HepG2 (cell line): ENCODE data around the gene RNF213. TPM values are rescaled to one million over a fixed set of nuclear protein-coding genes. Genes with fewer than 3 reads are reported as not detected.

ENCODE experiments used
- BCLAF1 ChIP-seq: fragments of 450-650 bp; IDR thresholded peaks from 2 replicates; pipeline ENCODE4 v1.6.1; 2017; ENCODE audit warnings: mild to moderate bottlenecking
- HMGA1 ChIP-seq: sonication (generic); formaldehyde crosslinking; conservative IDR thresholded peaks from 2 replicates; pipeline ENCODE4 v1.4.0; 2020; ENCODE audit warnings: missing genetic modification reagents
- IKZF4 ChIP-seq: sonication (generic); formaldehyde crosslinking; IDR thresholded peaks from 2 replicates; pipeline ENCODE4 v1.5.1; 2020; ENCODE audit warnings: borderline replicate concordance, mild to moderate bottlenecking, low read depth, missing genetic modification reagents; ENCODE audit errors: not compliant biosample characterization
- KDM6A ChIP-seq: IDR thresholded peaks from 2 replicates; pipeline ENCODE4 v1.6.1; 2016; ENCODE audit warnings: low read depth
- KMT2B ChIP-seq: IDR thresholded peaks from 2 replicates; pipeline ENCODE4 v1.6.1; 2016; ENCODE audit warnings: missing genetic modification reagents, missing compliant biosample characterization
- POGZ ChIP-seq: sonication (generic); formaldehyde crosslinking; IDR thresholded peaks from 2 replicates; pipeline ENCODE4 v1.4.0; 2020; ENCODE audit warnings: mild to moderate bottlenecking, missing genetic modification reagents
- THRA ChIP-seq: sonication (generic); formaldehyde crosslinking; IDR thresholded peaks from 2 replicates; pipeline ENCODE4 v1.4.0; 2020; ENCODE audit warnings: missing genetic modification reagents, borderline replicate concordance
- ZFP41 ChIP-seq: sonication (generic); formaldehyde crosslinking; IDR thresholded peaks from 2 replicates; pipeline ENCODE4 v1.4.0; 2020; ENCODE audit warnings: mild to moderate bottlenecking, missing genetic modification reagents, borderline replicate concordance
- ZFYVE20 ChIP-seq: sonication (generic); formaldehyde crosslinking; IDR thresholded peaks from 2 replicates; pipeline ENCODE4 v1.8.0; 2023; ENCODE audit warnings: low read depth, mild to moderate bottlenecking, moderate library complexity, missing genetic modification reagents, borderline replicate concordance
- ZNF276 ChIP-seq: sonication (generic); formaldehyde crosslinking; IDR thresholded peaks from 2 replicates; pipeline ENCODE4 v1.4.0; 2020; ENCODE audit warnings: mild to moderate bottlenecking, low read depth, missing genetic modification reagents
- ZNF501 ChIP-seq: sonication (generic); formaldehyde crosslinking; IDR thresholded peaks from 2 replicates; pipeline ENCODE4 v1.5.1; 2020; ENCODE audit warnings: mild to moderate bottlenecking, moderate library complexity, missing genetic modification reagents
- ZNF660 ChIP-seq: sonication (generic); formaldehyde crosslinking; IDR thresholded peaks from 2 replicates; pipeline ENCODE4 v1.5.1; 2020; ENCODE audit warnings: mild to moderate bottlenecking, low read depth, missing genetic modification reagents, borderline replicate concordance
- ZNF776 ChIP-seq: sonication (generic); formaldehyde crosslinking; IDR thresholded peaks from 2 replicates; pipeline ENCODE4 v1.4.0; 2020; ENCODE audit warnings: mild to moderate bottlenecking, missing genetic modification reagents
- polyA plus RNA-seq, 8 experiments: library from polyadenylated mRNA; depleted of rRNA in 3 of 8; stranded (reverse) in 7 of 8; unstranded in 1 of 8; fragments of >200 nt; fragmentation: Illumina TruSeq in 4 of 8; extraction: Trizol in 4 of 8; gene quantifications; 2 replicates each; pipeline versions ENCODE4 v1.2.1 to v1.2.3, GENCODE V29; 2011 to 2016; ENCODE audit warnings: low read depth in 4 of 8, missing spikeins in 1 of 8, mixed read lengths in 1 of 8; ENCODE audit not compliant: insufficient read depth in 1 of 8
- total RNA-seq, 5 experiments: library from RNA; depleted of rRNA; stranded (reverse); fragments of >200 nt; fragmentation: Illumina TruSeq; extraction: Trizol; gene quantifications; 2 replicates each; pipeline ENCODE4 v1.2.3, GENCODE V29; 2016; ENCODE audit warnings: low read depth in 1 of 5
- TF ChIP-seq, protein P1 (sequence below): sonication (generic); formaldehyde crosslinking; IDR thresholded peaks from 2 replicates; pipeline ENCODE4 v1.8.0; 2022; ENCODE audit warnings: mild to moderate bottlenecking, missing genetic modification reagents, borderline replicate concordance
- TF ChIP-seq, protein P2 (sequence below): sonication (generic); formaldehyde crosslinking; IDR thresholded peaks from 2 replicates; pipeline ENCODE4 v1.5.0; 2020; ENCODE audit warnings: missing genetic modification reagents
- TF ChIP-seq, protein P3 (sequence below): IDR thresholded peaks from 2 replicates; pipeline ENCODE4 v1.6.1; 2012; ENCODE audit warnings: inconsistent platforms

The RNF213 gene
- total and polyA plus RNA-seq, 2 of the 13 experiments (the other 11 are each of a cell fraction or from before 2014, with no cell fraction given) = 38.6 to 38.7 TPM

- TF ChIP-seq, protein P1, sequence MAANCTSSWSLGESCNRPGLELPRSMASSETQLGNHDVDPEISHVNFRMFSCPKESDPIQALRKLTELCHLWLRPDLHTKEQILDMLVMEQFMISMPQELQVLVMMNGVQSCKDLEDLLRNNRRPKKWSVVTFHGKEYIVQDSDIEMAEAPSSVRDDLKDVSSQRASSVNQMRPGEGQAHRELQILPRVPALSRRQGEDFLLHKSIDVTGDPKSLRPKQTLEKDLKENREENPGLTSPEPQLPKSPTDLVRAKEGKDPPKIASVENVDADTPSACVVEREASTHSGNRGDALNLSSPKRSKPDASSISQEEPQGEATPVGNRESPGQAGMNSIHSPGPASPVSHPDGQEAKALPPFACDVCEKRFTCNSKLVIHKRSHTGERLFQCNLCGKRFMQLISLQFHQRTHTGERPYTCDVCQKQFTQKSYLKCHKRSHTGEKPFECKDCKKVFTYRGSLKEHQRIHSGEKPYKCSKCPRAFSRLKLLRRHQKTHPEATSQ (CRISPR knock-in tag) = no peak
- TF ChIP-seq KMT2B (CRISPR knock-in tag) (peak; percentile 38; the same call in 1 of the 2 replicates), ZNF501 (peak; percentile 59), BCLAF1 (no peak), ZNF660 (no peak), HMGA1 (CRISPR knock-in tag) (no peak), ZNF776 (CRISPR knock-in tag) (peak; percentile 94), ZNF276 (peak; percentile 70; the same call in 1 of the 2 replicates), IKZF4 (CRISPR knock-in tag) (peak; percentile 56), ZFP41 (CRISPR knock-in tag) (peak; percentile 77; the same call in 1 of the 2 replicates), POGZ (CRISPR knock-in tag) (no peak), THRA (no peak), KDM6A (no peak), ZFYVE20 (no peak)
- TF ChIP-seq, protein P2, sequence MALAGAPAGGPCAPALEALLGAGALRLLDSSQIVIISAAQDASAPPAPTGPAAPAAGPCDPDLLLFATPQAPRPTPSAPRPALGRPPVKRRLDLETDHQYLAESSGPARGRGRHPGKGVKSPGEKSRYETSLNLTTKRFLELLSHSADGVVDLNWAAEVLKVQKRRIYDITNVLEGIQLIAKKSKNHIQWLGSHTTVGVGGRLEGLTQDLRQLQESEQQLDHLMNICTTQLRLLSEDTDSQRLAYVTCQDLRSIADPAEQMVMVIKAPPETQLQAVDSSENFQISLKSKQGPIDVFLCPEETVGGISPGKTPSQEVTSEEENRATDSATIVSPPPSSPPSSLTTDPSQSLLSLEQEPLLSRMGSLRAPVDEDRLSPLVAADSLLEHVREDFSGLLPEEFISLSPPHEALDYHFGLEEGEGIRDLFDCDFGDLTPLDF (CRISPR knock-in tag) = no peak
- TF ChIP-seq, protein P3, sequence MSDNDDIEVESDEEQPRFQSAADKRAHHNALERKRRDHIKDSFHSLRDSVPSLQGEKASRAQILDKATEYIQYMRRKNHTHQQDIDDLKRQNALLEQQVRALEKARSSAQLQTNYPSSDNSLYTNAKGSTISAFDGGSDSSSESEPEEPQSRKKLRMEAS = peak; percentile 59
These were observed 40.5 kb upstream of the RNF213 start, which contains the start of the genes SGSH and SLC26A11 (continued) for GRCh38 chr17:80220054-80220735.
